ELF-1 (cell line): ENCODE results near the gene OS9.

Source experiments
- DNase-seq: peaks from one replicate; pipeline ENCODE4 v3.0.0-alpha.2; 2016; ENCODE audit warnings: low read depth, low spot score

Gene OS9

DNA sequence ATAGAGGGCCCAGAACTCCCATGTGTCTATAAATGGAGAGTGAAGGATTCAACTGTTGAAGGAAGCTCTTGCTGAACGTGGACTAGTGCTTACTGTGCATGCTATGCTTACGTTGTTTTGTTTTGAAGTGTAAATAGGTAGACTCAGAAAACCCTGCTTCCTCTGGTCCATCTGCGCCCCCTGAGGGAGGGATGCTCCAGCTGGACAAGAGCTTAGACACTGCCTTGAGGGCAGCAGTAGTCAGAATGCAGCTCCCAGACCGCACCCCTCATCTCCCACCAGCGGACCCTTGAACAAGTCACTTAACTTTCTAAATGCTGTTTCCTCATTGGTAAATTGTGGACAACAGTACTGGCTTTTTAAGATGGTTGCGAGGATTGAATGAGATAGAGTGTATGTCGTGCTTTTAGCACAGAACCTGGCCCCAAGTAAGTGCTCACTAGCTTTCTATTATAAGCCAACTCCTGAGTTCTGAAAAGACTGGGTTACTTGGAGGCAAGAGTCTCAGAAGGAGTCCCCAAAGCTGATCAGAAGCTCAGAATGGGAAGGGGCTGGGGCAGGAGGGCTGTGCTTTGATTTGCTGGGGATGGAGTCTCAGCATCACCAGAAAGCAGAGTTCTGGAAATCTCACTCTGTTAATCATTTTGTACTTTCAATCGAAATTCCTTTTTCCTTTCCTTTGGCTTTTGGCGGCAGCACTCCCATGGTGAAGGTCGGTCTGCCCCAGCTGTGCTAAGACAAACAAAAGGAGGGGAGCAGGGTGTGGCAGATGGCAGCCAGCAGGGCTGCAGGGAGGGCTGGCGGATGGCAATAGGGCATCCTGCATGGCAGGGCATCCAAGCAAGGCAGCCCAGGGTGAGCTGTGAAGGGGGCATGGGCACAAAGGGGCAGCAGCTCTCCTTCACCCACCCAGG, 29.0 kb downstream of the OS9 start:
- DNase-seq = no peak

DNA sequence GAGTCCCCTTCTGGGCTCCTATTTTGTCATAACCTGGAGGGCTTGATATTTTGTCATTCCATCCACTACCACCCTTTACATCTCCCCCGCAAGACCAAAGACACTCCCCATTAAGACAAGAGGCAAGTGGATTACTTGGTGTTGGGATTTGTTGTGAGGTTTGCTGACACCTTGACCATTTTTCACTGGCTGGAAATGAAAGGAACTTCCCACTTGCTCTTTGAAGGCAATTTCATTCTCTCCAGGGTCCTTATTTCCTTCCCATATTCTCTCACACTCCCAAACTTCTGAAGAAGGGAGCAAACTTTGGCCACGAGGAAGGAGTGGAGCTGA, 29.7 kb downstream of the OS9 start:
- DNase-seq = no peak

GRCh38 chr12:57724003-57724935, 30.3 kb downstream of the OS9 start:
- DNase-seq = no peak

DNA sequence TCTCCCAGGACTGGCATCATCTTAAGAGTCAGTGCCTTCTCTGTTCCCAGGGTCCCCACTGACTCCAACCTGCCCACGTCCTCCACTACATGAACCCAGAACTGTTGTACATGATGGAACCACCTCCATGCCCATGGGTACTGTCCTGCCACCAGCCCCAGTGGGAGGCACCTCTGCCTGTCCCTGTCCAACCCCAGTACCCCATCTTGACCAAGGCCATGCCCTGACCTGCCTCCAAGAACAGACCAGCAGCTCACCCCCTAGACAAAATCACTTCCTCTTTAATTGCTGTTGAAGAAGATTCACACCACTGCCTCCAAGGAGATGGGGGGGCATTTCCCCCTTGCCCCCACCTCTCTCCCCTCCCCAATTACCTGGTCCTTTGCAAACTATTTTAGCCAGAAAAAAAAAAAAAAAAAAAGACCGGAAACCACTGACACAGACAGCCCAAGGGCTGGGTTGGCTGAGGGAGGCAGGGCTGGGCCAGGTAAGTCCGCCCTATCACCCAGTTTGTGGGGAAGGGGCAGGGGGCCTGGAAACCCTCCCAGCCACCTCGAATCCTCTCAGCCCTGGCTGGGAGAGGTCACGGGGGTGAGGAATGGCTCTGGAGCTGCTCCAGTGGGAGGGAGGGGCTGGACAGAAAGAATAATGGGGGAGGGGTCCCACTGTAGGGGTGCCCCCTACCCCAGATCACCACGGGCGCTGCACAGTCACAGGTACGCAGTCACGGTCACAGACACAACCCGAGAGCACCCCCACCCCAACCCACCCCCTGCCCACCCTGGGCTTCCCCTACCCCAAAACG, 31.2 kb downstream of the OS9 start:
- no peak for DNase-seq

DNA sequence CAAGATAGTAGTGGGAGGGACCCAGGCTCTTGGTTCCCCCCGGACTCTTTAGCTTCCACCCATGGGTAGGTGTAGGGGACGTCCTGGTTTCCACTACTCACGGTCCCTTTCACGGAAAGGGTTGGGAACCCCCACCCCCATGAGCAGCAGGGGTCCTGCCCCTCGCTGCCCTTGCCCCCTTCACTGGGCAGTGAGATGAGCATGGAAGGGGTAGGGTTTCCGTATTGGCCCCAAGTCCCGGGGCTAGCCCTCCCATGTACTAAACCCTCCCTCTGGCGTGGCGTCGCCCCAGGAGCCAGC, 31.9 kb downstream of the OS9 start:
- no peak for DNase-seq

DNA sequence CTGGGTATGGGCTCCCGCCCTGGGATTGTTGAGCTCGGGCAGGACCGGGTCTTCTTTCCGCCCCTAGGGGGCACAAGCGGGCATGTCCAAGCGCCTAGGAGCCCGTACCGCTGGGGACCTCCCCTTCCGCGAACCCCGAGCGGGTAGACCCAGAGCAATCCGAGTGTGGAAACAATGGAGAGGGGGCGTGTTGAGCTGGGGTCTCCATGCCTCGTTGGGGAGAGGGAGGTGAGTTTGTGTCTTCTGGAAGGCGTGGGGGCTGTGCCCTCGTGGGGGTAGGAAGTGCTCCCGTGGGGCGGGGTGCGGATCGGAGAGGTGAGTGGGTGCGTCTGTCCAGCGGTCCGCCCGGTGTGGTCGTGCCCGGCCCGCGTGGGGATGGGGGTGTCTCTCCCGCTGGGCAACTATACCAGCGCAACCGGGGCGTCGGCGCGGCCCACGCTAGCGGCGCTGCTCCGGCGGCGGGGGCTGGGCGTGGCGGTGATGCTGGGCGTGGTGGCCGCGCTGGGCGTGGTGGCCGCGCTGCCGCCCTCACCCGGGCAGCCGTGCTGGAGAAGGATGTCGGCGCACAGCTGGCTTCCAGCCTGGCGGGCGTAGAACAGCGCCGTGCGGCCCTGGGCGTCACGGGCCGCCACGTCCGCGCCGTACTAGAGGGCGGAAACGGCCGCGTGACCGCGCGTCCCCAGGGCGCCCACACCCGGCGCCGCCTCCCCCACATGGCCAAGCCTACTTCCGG, 32.4 kb downstream of the OS9 start:
- peak; percentile 83 for DNase-seq

DNA sequence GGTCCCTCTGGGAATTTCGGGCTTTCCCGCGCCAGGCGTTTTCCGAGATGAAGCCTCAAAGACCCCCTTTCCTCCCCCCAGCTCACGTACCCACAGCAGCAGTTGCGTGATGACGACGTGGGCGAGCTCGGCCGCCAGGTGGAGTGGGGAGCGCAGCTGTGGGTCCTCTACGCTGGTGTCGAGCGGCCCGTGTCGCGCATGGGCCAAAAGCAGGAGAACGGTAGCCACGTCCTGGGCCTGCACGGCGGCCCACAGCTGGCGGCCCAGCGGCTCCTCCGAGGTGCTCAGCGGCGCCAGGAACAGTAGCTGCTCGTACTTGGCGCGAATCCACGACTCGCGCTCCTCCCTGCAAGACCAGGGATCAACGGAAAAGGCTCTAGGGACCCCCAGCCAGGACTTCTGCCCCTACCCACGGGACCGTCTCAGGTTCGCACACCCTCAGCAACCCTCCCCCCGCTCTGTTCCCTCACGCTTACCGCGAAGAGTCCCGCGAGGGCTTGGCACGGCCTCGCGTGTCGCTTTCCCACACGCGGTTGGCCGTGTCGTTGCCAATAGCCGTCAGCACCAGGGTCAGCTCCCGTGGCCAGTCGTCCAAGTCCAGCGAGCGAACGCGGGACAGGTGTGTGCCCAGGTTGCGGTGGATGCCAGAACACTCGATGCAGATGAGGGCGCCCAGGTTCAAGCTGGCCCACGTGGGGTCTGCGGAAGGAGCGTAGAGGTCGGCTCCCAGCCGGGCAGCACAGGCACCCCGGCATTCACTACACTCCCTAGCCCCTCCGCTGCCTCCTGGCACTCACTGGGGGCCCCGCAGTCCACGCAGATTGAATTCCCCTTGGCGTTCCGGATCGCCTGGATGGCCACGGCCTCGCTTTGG, 33.2 kb downstream of the OS9 start:
- DNase-seq = peak; percentile 11

DNA sequence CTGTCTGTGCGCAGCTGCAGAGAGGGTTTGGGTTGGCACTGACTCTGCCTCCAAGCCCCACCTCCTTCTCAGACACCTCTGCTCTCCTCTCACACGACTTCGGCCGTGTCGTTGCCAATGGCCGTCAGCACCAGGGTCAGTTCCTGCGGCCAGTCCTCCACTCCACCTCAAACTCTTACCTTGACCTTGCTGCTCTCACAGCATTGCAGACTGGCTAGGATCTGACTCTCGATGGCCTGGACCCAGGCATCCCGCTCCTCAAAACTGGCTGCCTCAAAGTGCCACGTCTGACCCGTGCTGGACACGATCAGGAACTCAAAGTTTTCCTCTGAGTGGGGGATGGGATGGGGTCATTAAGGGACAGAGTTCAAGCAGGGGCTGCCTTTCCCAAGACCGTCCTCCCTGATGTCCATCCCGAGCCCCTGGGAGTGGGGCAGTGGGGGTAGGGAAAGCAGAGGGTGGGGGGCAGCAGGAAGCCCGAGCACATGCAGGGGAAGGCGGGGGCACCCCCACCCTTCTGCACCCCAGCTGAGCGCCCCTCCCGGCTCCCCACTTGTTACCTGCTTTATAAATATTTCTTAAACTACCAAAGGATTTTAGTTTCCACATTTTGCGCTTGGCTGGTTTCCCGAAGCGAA, 33.9 kb downstream of the OS9 start:
- DNase-seq = peak; percentile 75

DNA sequence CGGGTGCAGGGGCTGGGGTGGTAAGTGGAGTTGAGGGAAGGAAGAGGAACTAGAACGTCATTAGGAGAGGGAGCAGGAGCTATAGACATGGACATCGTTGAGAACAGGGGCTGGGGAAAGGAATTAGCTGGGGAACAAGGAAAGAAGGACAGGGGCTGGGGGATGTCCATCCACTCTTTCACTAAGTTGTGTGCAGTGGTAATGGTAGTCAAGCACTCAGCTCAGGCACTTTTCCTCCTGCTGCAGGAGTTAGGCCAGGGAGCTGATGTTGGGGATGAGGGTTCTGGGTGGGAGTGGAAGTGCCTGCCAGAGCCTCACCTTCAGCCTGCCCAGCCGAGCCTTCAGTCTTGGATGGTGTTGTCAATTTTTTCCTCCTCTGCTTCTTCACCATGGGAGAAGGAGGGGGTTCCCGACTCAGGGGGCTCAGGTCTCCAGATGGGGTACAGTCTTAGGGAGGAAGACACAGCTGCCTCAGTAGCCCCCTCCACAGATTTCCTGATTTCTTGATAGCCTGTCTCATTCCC, 35.5 kb downstream of the OS9 start:
- DNase-seq = no peak

DNA sequence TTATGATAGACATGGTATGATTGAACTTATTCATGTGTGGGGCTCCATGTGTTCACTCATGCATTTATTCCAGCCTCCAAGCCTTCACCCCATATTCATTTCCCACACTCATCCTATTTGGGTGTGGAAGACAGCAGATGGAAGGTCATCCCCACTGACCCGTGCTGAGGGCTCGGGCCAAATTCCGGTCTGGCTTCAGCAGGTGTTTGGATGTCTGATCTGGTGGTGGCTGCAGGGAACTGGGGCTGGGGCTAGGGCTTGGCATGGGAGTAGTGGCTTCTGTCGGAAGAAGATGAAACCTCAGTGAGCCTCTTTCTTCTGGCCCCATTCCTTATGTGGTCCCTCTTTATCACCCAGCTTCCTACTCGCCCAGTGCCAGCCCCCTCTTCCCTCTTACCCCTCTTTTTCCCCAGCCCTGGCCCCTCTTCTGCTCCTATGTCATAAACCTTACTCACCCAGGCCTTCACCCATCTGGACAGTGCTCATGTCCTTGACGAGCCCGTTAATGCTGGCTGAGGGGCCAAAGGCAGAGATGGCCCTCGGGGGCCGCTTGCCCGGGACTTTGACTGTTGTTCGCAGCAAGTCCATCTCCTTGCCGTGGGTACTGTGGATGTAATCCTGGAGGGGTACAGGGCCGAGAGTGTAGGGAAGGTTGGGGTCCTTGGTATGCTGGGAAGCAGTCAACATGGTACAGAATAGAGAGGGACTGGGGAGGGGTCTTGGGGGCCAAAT, 36.6 kb downstream of the OS9 start:
- DNase-seq = no peak

DNA sequence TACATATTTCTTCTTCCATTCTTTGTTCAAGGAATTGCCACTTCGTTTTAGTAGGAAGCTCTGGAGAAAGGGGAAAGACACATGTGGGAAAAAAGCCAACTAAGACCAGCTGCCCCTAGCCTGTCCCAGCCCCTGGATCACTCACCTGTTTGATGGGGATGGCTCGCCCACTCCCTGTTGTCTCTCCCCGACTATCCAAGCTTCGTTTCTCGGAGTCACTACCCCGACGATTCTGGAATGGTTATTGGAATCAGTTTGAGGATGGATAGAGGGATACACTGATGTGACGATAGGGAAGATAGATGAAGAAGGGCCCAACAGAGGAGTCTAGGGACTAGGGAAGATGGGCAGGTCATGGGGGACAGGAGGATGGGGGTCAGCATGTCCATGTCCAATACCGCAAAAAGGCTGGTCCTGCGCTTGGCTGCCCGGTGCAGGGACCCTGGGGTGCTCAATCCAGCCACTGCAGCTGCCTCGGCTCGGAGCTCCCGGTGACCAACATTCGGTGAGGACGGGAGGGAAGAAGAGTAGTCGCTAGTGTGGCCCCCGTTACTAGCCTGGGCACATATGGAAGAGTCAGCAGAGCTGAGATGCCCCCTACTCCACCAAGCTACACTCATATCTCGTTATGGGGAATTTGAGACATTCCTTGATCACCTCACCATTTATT, 37.6 kb downstream of the OS9 start:
- DNase-seq = no peak

- no peak for DNase-seq
These were observed 38.3 kb downstream of the OS9 start for GRCh38 chr12:57732270-57732669.

DNA sequence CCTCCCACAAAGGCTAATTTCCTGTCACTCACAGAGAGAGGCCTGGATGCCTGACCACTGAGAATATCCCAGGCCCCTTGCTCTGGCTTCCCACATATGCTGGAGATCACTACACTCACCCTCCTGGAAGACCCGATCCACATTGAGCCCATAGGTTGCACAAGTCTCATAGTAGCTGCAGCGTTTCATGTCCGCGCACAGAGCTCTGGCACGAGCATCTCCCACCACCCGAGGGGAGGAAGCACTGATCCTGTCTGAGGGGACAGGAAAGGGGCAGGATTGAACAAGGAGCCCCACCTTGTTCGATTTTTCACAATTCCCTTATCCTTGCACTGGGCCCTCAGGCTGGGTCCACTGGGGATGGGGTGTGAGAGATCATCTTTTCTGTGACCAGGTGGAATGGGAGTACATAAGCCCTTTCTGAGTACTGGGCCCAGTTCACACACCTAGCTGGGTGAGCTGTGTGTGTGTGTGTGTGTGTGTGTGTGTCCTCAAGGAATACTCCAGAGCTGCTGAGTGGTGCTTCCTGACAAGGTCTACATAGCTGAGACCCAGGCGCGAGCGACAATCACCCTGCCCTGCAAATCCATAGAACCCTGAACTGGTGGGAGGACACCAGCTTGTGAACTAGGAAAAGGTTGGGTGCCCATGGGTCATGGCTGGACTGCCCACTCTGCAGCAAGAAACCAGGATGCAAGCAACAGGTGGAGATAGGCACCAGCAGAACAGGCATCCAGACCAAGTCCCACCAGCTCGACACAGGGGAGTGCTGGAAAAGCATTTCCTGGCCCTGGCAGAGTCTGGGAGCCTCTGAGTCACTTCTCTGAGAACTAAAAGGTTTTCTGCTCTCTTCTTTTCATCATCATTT, 39.0 kb downstream of the OS9 start:
- DNase-seq = no peak

DNA sequence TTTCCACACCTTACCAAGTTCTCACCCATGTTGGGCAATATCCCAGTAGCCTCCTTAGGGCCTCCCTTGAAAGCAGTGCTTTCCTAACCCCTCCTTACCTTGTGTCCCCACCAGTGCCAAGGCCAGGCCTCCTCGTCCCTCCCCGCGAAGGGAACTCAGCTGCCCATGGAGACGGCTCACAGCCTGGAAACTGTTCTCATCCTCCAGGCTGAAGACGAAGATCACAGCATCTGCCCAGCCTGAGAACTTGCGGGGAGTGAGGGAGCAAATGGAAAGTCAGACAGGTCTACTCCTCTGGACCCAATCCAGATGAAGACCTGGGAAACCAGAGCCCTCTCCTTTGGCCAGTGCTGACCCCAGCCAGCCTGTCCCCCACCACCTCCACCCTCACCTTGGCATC, 40.0 kb downstream of the OS9 start:
- no peak for DNase-seq

DNA sequence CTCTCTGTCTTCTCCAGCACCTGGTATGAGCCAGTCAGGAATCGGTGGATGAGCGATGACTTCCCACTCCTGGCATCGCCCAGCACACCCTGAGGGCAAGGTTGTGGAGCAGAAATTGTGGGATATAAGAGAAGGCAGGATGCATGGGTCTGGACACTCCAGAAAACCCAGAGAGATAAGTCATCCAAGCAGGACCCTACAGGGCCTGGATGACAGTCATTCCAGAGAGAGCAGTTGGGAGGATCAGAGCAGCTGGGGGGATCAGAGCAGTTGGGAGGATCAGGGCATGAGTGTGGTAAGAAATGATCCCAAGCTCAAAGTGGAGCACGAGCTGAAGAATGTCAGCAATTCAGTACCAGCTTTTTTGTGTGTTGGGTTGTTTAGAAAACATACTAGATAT, 40.7 kb downstream of the OS9 start:
- no peak for DNase-seq

DNA sequence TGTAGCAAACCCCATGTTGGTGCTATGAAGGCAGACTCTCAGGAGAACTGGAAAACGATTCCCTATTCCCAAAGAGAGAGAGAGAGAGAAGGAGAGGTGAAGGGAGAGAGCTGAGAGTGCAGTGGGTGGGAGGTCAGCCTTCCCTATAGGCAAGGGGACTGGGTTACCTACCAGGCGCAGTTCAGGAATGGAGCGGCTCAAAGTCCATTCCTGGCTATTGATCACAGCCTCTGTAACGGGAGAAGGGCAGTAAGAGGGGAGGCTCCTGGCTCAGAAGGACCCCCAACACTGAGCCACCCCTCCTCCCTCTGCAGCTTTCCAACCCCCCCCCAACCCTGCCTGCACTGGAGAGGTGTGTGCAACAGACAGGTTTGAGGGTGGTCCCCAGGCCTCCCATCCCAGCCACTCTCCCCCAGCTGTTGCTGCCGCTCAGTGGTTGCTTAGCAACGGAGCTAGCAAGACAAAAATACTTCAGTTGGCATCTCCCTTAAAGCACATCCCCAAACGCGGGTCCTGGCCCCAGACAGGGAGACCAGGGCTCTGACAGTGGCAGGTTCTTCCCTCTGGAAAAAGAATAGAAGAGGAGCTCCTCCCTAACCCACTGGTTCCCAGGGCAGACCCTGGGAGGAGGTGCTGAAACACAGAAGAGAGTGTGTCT, 41.4 kb downstream of the OS9 start:
- DNase-seq = no peak
